ENCODE measurements around the gene YAF2. TPM values are rescaled to one million over a fixed set of nuclear protein-coding genes. Genes with fewer than 3 reads are reported as not detected.

The YAF2 gene
- polyA plus RNA-seq (ENCODE audit: insufficient read length in 12 of 12), result 10 to 100 TPM in 11 of 12 donors, not detected in 1; 22.0 to 33.5 (median 29.4) TPM
- long read RNA-seq, donor 1, full-length matches to known transcripts, result 7 of 67 reads
- long read RNA-seq, donor 1, partial matches to known transcripts, result 51 of 67 reads
- long read RNA-seq, donor 1, other reads (novel, unspliced or antisense), result 9 of 67 reads
- long read RNA-seq, donor 2, transcript YAF2-203 (4 exons, 2,076 nt), result major isoform, 6 of 6 reads
- long read RNA-seq, donor 2, partial matches to known transcripts, result 0 of 6 reads
- long read RNA-seq, donor 2, other reads (novel, unspliced or antisense), result 0 of 6 reads
- long read RNA-seq, donor 3, transcript YAF2-203 (4 exons, 2,076 nt), result major isoform, 5 of 7 reads
- long read RNA-seq, donor 3, partial matches to known transcripts, result 0 of 7 reads
- long read RNA-seq, donor 3, other reads (novel, unspliced or antisense), result 0 of 7 reads
- long read RNA-seq, donor 4, transcript YAF2-203 (4 exons, 2,076 nt), result major isoform, 5 of 7 reads
- long read RNA-seq, donor 4, partial matches to known transcripts, result 0 of 7 reads
- long read RNA-seq, donor 4, other reads (novel, unspliced or antisense), result 0 of 7 reads
- long read RNA-seq, donor 5, result 0 reads
- long read RNA-seq, donor 6, transcript YAF2-203 (4 exons, 2,076 nt), result major isoform, 7 of 8 reads
- long read RNA-seq, donor 6, partial matches to known transcripts, result 0 of 8 reads
- long read RNA-seq, donor 6, other reads (novel, unspliced or antisense), result 0 of 8 reads
- long read RNA-seq, donor 7, partial matches to known transcripts, result 0 of 3 reads
- long read RNA-seq, donor 7, other reads (novel, unspliced or antisense), result 0 of 3 reads
- long read RNA-seq, donor 8, transcript YAF2-203 (4 exons, 2,076 nt), result major isoform, 16 of 17 reads
- long read RNA-seq, donor 8, partial matches to known transcripts, result 0 of 17 reads
- long read RNA-seq, donor 8, other reads (novel, unspliced or antisense), result 0 of 17 reads
- long read RNA-seq, donor 9, partial matches to known transcripts, result 0 of 2 reads
- long read RNA-seq, donor 9, other reads (novel, unspliced or antisense), result 0 of 2 reads
- long read RNA-seq, donor 10, transcript YAF2-203 (4 exons, 2,076 nt), result major isoform, 5 of 7 reads
- long read RNA-seq, donor 10, partial matches to known transcripts, result 0 of 7 reads
- long read RNA-seq, donor 10, other reads (novel, unspliced or antisense), result 0 of 7 reads
- long read RNA-seq, donor 11, transcript YAF2-203 (4 exons, 2,076 nt), result major isoform, 8 of 10 reads
- long read RNA-seq, donor 11, partial matches to known transcripts, result 0 of 10 reads
- long read RNA-seq, donor 11, other reads (novel, unspliced or antisense), result 0 of 10 reads

- peak; percentile 90 for DNase-seq
Measured at GRCh38 chr12:42238240-42239140, at the start of gene YAF2. Gene YAF2 (minus strand): TSS chr12:42238248. CDS start chr12:42238180, 68 bp downstream.

GRCh38 chr12:42286741-42287140, 48.7 kb upstream of the YAF2 start:
- DNase-seq, result no peak

- DNase-seq, result no peak
Measured at GRCh38 chr12:42285431-42285830, 47.4 kb upstream of the YAF2 start.

- DNase-seq, result no peak
Measured at GRCh38 chr12:42284876-42285275, 46.8 kb upstream of the YAF2 start.

GRCh38 chr12:42284157-42284556, 46.1 kb upstream of the YAF2 start:
- no peak for DNase-seq

- no peak for DNase-seq
Measured at GRCh38 chr12:42283739-42284138, 45.7 kb upstream of the YAF2 start.

GRCh38 chr12:42282294-42282693, 44.2 kb upstream of the YAF2 start:
- DNase-seq, result no peak

- no peak for DNase-seq
Measured at GRCh38 chr12:42281844-42282243, 43.8 kb upstream of the YAF2 start.

- no peak for DNase-seq
Measured at GRCh38 chr12:42281278-42281677, 43.2 kb upstream of the YAF2 start.

GRCh38 chr12:42278128-42278510, 40.1 kb upstream of the YAF2 start:
- DNase-seq, result no peak

GRCh38 chr12:42277396-42278127, 39.5 kb upstream of the YAF2 start:
- peak; percentile 29 for DNase-seq

GRCh38 chr12:42275499-42275898, 37.5 kb upstream of the YAF2 start:
- DNase-seq, result no peak

- DNase-seq, result no peak
Measured at GRCh38 chr12:42273706-42274105, 35.7 kb upstream of the YAF2 start.

- DNase-seq, result no peak
Measured at GRCh38 chr12:42270596-42270995, 32.5 kb upstream of the YAF2 start.

- no peak for DNase-seq
Measured at GRCh38 chr12:42267413-42268190, 29.6 kb upstream of the YAF2 start.

- DNase-seq, result no peak
Measured at GRCh38 chr12:42266579-42267230, 28.7 kb upstream of the YAF2 start.

- no peak for DNase-seq
Measured at GRCh38 chr12:42262271-42262670, 24.2 kb upstream of the YAF2 start.

GRCh38 chr12:42261708-42262107, 23.7 kb upstream of the YAF2 start:
- DNase-seq, result no peak

GRCh38 chr12:42260518-42260917, 22.5 kb upstream of the YAF2 start:
- no peak for DNase-seq
